ENCODE data around the gene BIRC2.
A peak's percentile ranks its signal among the peaks of the same experiment; 100 is the strongest.
"Not testable (repeated sequence)": the region's sequence is repeated elsewhere in the genome, so short reads cannot be mapped to it uniquely, and the experiment has no call there.

BIRC2 gene

DNA sequence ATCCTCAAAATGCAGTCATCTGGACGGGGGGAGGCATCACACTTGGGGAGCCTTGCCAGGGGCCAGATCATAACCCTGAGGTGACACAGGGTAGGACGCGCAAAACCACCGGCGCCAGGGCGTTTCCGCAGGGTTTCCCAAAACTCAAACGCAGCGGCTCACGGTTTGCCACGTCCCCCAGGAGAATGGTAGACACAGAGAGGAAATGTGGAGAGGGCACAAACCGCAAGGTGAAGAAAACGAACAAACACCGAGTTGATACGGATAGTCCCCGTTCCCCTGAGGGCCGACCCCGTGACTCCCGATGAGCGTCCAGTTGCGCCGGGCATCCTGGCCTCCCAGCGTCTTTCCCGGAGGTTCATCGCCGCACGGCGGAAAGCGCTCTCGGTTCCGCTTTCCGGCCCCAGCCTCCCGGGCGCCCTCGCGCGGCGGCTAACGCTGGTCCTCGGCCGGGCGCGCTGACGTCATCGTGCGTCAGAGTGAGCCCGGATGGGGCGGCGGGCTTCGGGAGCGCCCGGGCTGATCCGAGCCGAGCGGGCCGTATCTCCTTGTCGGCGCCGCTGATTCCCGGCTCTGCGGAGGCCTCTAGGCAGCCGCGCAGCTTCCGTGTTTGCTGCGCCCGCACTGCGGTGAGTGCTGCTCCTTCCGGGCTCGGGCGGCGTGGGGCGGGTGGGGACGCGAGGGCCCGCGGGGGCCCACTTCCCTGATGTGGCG is at the start of gene BIRC2:
Gene BIRC2, plus strand, starts transcription at position 467 of the 714 bp plus-strand sequence. CDS start 2,641 bp downstream, outside the sequence.
- peak; percentile 56 for DNase-seq (ENCODE audit: low read depth)

- DNase-seq (ENCODE audit: low read depth) = not testable (repeated sequence)
Measured at GRCh38 chr11:102300837-102301236, 46.2 kb upstream of the BIRC2 start.

DNA sequence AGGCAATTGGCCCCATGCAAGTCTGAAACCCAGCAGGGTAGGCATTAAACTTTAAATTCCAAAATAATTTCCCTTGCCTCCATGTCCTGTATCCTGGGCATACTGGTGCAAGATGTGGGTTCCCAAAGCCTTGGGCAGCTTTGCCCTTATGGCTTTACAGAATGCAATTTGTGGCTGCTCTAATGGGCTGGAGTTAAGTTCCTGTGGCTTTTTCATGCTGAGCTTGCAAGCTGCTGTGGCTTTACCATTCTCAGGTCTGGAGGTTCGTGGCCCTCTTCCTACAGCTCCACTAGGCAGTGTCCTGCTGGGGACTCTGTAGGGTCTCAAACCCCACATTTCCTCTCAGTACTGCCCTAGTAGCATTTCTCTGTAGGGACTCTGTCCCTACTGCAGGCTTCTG is 44.8 kb upstream of the BIRC2 start:
- DNase-seq (ENCODE audit: low read depth) = no peak

DNA sequence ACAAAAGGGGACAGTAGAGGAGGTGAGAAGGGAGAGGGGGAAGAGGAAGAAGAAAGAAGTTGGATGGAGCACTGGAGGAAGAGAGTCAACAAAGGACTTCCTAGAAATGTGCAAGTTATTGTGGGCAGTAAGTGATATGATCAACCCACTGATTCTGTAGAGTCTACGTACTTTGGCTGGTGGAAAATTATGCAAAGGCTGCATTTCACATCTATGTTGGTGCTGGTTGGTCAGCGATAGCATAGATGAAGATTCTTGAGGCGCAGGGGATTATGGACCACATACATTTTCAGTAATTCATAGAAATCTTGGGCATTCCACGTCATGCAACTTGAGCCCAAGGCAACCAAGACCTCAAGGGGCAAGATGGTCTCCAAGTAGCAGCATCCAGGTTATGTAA is 42.3 kb upstream of the BIRC2 start:
- DNase-seq (ENCODE audit: low read depth) = no peak

GRCh38 chr11:102305352-102306047 is 41.5 kb upstream of the BIRC2 start:
- DNase-seq (ENCODE audit: low read depth) = no peak

DNA sequence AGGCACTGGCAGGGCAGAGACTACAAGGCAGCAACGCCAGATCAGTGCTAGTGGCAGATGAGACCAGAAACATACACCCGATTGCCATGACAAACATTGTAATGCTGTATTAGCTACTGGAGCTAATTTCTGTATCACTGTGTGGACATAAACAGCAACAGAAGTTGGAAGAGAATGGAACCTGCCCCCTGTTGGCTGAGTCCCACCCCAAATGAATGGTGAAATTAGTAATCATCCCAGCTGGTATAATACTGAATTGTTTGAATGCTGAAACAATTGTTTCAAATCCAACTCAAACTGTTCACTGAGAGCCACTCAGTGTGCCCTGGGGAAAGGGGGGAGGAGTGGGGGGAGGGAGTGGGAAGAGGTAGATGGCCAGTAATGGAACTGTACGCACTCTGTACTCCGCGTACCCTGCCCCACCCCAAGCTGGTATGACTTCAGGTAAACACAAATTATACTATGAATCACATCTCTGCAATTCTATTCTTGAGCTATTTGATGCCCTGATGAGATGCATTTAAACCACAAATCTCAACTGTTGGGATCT is 40.9 kb upstream of the BIRC2 start:
- no peak for DNase-seq (ENCODE audit: low read depth)

- no peak for DNase-seq (ENCODE audit: low read depth)
Measured at GRCh38 chr11:102306817-102307726, 39.9 kb upstream of the BIRC2 start.

- DNase-seq (ENCODE audit: low read depth) = no peak
Measured at GRCh38 chr11:102307727-102308038, 39.3 kb upstream of the BIRC2 start.

- no peak for DNase-seq (ENCODE audit: low read depth)
Measured at GRCh38 chr11:102309621-102310541, 37.1 kb upstream of the BIRC2 start.

GRCh38 chr11:102312667-102313066 is 34.3 kb upstream of the BIRC2 start:
- no peak for DNase-seq (ENCODE audit: low read depth)

- DNase-seq (ENCODE audit: low read depth) = no peak
Measured at GRCh38 chr11:102313238-102313940, 33.6 kb upstream of the BIRC2 start.

DNA sequence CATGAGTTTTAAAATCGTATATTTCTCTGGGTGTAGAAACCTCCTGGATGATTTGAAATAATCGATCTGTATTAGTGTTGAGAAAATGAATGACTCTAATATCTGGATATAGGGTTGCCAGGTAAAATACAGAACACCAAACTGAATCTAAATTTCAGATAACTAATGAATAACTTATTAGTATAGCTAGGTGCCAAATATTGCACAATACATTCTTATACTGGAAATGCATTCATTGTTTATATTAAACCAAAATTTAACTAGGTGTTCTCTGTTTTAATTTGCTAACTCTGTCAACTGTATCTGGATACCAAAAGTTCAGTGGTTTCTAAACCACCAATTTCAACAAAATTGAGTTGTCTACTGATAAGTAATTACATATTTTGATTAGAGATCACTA is 32.2 kb upstream of the BIRC2 start:
- DNase-seq (ENCODE audit: low read depth) = no peak

GRCh38 chr11:102316346-102316904 is 30.6 kb upstream of the BIRC2 start:
- no peak for DNase-seq (ENCODE audit: low read depth)

DNA sequence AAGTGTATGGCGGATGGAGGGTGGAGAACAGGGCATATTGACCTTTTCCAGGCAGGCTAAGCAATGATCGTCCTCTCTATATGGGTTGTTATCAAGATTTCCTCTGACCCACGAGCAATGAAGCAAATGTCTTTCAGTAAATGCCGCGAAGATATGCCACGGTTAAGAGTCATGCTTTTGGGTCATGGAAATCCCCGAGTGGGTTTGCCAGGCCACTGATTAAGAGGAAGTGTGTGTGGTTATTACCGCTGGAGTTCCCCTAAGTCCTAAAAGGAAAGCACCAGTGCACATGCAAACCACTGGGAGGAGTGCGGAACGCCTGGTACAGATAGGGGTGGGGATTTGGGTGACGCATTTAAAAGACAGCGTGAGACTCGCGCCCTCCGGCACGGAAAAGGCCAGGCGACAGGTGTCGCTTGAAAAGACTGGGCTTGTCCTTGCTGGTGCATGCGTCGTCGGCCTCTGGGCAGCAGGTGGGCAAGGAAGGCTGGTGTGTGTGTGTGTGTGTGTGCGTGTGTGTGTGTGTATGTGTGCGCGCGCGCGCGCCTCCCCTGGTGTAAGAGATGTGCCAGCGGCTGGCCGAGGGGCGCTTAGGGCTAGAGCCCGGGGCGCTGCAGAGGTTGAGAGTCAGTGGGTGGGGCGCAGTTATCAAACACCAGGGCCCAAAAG is 29.8 kb upstream of the BIRC2 start, which contains the start of gene BIRC3:
Gene BIRC3, plus strand, starts transcription at position 386 of the 669 bp plus-strand sequence. CDS start 7,026 bp downstream, outside the sequence.
- DNase-seq (ENCODE audit: low read depth) = peak; percentile 69

DNA sequence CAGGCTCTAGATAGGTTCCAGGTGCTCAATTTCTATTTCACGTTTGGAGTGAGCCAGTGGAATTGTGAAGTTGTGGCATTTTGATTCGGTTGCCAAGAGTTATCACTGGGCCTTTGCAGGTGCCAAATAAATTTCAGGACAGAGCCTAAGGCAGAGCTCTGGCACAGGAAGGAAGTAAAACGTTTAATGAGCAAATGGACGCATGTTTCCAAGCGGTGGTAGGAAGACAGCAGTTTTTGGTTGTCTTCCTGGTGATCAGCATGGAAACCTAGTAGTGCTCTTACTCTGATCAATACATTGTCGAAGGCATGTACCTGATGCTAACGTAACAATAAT is 29.3 kb upstream of the BIRC2 start:
- DNase-seq (ENCODE audit: low read depth) = no peak

DNA sequence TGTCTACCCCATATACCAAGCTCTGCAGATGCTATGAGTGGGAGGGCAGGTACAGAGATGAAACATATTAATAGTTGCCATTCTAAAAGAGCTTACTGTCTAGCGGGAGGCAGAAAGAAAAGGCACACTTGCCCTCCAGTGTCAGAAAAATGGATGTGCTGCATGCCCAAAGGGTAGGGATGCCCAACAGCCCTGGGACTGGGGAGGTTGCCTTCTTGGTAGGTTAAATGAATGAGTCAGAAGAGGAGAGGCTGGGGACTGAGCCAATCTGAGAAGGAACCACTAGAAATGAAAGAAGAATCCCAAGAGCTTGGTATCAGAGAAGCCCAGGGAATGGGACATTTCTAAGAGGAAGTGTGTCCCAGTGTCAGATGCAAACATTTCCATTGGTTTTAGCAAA is 28.5 kb upstream of the BIRC2 start:
- no peak for DNase-seq (ENCODE audit: low read depth)

- DNase-seq (ENCODE audit: low read depth) = no peak
Measured at GRCh38 chr11:102319544-102319943, 27.5 kb upstream of the BIRC2 start.

DNA sequence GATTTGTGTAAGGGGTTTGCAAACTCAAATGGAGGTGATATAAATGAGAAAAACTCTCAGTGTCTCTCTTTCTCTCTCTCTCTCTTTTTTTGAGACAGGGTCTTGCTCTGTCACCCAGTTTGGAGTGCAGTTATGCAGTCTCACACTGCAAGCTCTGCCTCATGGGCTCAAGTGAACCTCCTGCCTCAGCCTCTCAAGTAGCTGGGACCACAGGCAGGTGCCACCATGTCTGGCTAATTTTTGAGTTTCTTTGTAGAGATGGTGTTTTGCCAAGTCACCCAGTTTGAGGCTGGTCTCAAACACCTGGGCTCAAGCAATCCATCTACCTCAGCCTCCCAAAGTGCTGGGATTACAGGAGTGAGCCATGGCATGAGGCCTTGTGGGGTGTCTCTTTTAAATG is 26.8 kb upstream of the BIRC2 start:
- DNase-seq (ENCODE audit: low read depth) = no peak

DNA sequence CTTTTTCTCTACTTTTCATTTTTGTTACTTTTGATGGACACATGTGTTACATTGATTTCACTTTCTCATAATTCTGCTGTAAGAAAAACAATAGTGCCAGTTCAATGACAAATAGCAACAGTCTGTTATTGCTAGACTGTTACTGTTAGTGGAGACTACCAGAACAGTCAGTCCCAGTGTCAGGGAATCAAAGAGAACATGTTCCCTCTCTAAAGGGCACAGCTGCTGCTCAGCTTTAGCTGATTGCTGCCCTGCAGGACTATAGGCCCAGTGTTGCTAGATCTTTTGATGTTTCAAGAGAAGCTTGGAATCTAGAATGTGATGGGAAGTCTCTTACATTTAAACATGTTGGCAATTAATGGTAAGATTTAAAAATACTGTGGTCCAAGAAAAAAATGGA is 26.3 kb upstream of the BIRC2 start:
- DNase-seq (ENCODE audit: low read depth) = no peak

- DNase-seq (ENCODE audit: low read depth) = no peak
Measured at GRCh38 chr11:102322560-102322959, 24.5 kb upstream of the BIRC2 start.

Data from GM04503 (cell line).